HUES48 (cell line): ENCODE results near the gene TMIE.

Experiments used
- H3K27ac ChIP-seq: one replicate; pipeline ENCODE4 v1.7.0; 2013; ENCODE audit warnings: low read depth, low read length, inconsistent platforms
- H3K27me3 ChIP-seq: 2 replicates; pipeline ENCODE4 v1.6.1; 2013; ENCODE audit warnings: mild to moderate bottlenecking, low read length; ENCODE audit not compliant: control insufficient read depth, insufficient read depth
- H3K36me3 ChIP-seq: 2 replicates; pipeline ENCODE4 v1.6.1; 2013; ENCODE audit warnings: low read length; ENCODE audit not compliant: control insufficient read depth, insufficient read depth
- H3K4me1 ChIP-seq: 2 replicates; pipeline ENCODE4 v1.6.1; 2013; ENCODE audit warnings: mild to moderate bottlenecking, low read length; ENCODE audit not compliant: control insufficient read depth, insufficient read depth
- H3K4me3 ChIP-seq: 2 replicates; pipeline ENCODE4 v1.5.1; 2013; ENCODE audit warnings: mild to moderate bottlenecking, low read depth, low read length
- H3K9ac ChIP-seq: 2 replicates; pipeline ENCODE4 v1.6.1; 2013; ENCODE audit warnings: mild to moderate bottlenecking, low read depth, low read length, moderate library complexity
- H3K9me3 ChIP-seq: 2 replicates; pipeline ENCODE4 v1.6.1; 2013; ENCODE audit warnings: low read length; ENCODE audit not compliant: control insufficient read depth, insufficient read depth

The TMIE gene

GRCh38 chr3:46712191-46713049, 11.2 kb downstream of the TMIE start:
- Histone ChIP-seq H3K4me3 (no peak overlapping the region), H3K27ac (no peak overlapping the region), H3K27me3 (no peaks in the 10 kb centered on the region), H3K36me3 (no peaks in the 10 kb centered on the region), H3K9me3 (no peaks in the 10 kb centered on the region), H3K4me1 (no peaks in the 10 kb centered on the region), H3K9ac (no peak overlapping the region)

- H3K4me3 ChIP-seq: no peak overlapping the region
- H3K9ac ChIP-seq: no peak overlapping the region
- H3K9me3 ChIP-seq: no peaks in the 10 kb centered on the region
- no peaks in the 10 kb centered on the region for H3K4me1 ChIP-seq
- no peaks in the 10 kb centered on the region for H3K36me3 ChIP-seq
- H3K27me3 ChIP-seq: no peaks in the 10 kb centered on the region
- no peak overlapping the region for H3K27ac ChIP-seq
Measured at GRCh38 chr3:46713050-46713897, 12.1 kb downstream of the TMIE start.

- H3K36me3 ChIP-seq: no peaks in the 10 kb centered on the region
- H3K9ac ChIP-seq: no peak overlapping the region
- no peaks in the 10 kb centered on the region for H3K4me1 ChIP-seq
- H3K27ac ChIP-seq: no peak overlapping the region
- no peaks in the 10 kb centered on the region for H3K9me3 ChIP-seq
- H3K4me3 ChIP-seq: no peak overlapping the region
- no peaks in the 10 kb centered on the region for H3K27me3 ChIP-seq
Measured at GRCh38 chr3:46713898-46714552, 12.8 kb downstream of the TMIE start.

GRCh38 chr3:46714728-46715506, 13.7 kb downstream of the TMIE start:
- Histone ChIP-seq H3K4me1 (no peaks in the 10 kb centered on the region), H3K27me3 (no peaks in the 10 kb centered on the region), H3K9ac (no peak overlapping the region), H3K27ac (no peak overlapping the region), H3K4me3 (no peak overlapping the region), H3K36me3 (no peaks in the 10 kb centered on the region), H3K9me3 (no peaks in the 10 kb centered on the region)

GRCh38 chr3:46715507-46716175, 14.4 kb downstream of the TMIE start:
- H3K4me1 ChIP-seq: no peaks in the 10 kb centered on the region

GRCh38 chr3:46716461-46717441, 15.6 kb downstream of the TMIE start:
- Histone ChIP-seq H3K27me3 (no peaks in the 10 kb centered on the region), H3K36me3 (no peaks in the 10 kb centered on the region), H3K27ac (no peak overlapping the region), H3K4me1 (no peaks in the 10 kb centered on the region), H3K9ac (no peak overlapping the region), H3K4me3 (no peak overlapping the region), H3K9me3 (no peaks in the 10 kb centered on the region)

More at GRCh38 chr3:46715507-46716175, 14.4 kb downstream of the TMIE start:
- Histone ChIP-seq H3K27ac (no peak overlapping the region), H3K9ac (no peak overlapping the region), H3K27me3 (no peaks in the 10 kb centered on the region), H3K36me3 (no peaks in the 10 kb centered on the region), H3K9me3 (no peaks in the 10 kb centered on the region), H3K4me3 (no peak overlapping the region)

- Histone ChIP-seq H3K27ac (no peak within 1 kb of the TSS), H3K9me3 (no peaks in the 10 kb centered on the region), H3K9ac (no peak within 1 kb of the TSS), H3K4me1 (no peaks in the 10 kb centered on the region), H3K4me3 (no peak within 1 kb of the TSS), H3K36me3 (no peaks in the 10 kb centered on the region), H3K27me3 (no peaks in the 10 kb centered on the region)
Measured at GRCh38 chr3:46717447-46718231, 16.4 kb downstream of the TMIE start, which contains the start of gene PRSS50. PRSS50 (minus strand) TSS chr3:46717869; CDS start chr3:46717824, 45 bp downstream.

GRCh38 chr3:46719044-46719565, 17.9 kb downstream of the TMIE start:
- no peaks in the 10 kb centered on the region for H3K27me3 ChIP-seq
- H3K9ac ChIP-seq: no peak overlapping the region
- no peaks in the 10 kb centered on the region for H3K9me3 ChIP-seq
- H3K36me3 ChIP-seq: no peaks in the 10 kb centered on the region
- H3K4me3 ChIP-seq: no peak overlapping the region
- H3K4me1 ChIP-seq: no peaks in the 10 kb centered on the region
- H3K27ac ChIP-seq: no peak overlapping the region
